Body of pancreas (tissue), 4 donors: ENCODE results near the gene SMIM5. TPM values are rescaled to one million over a fixed set of nuclear protein-coding genes. Genes with fewer than 3 reads are reported as not detected.

ENCODE experiments used
- ATAC-seq: fragments of 150-250 bp; one replicate; pipeline ENCODE4 v1.9.1; 2016
- DNase-seq, 4 donors: peaks; one replicate each; pipeline ENCODE4 v3.0.0-alpha.2; 2019
- H3K27ac ChIP-seq, 4 donors: fragments of 200-600 bp; sonication (generic); 1 replicate in 3 of 4; 2 replicates in 1 of 4; pipeline versions ENCODE4 v1.5.1 to v1.6.1; 2016 to 2019; ENCODE audit warnings: mild to moderate bottlenecking in 1 of 4, mixed read lengths in 1 of 4, moderate library complexity in 1 of 4
- H3K27me3 ChIP-seq, 2 donors: fragments of 200-600 bp; sonication (generic); one replicate each; pipeline ENCODE4 v1.6.0; 2016; ENCODE audit warnings: mild to moderate bottlenecking in 1 of 2
- H3K36me3 ChIP-seq, 2 donors: fragments of 200-600 bp; sonication (generic); replicated peaks in 1 of 2; 2 replicates each; pipeline ENCODE4 v1.5.1; 2016; ENCODE audit warnings: low read depth in 2 of 2; ENCODE audit not compliant: insufficient read depth in 1 of 2
- H3K4me1 ChIP-seq: fragments of 200-600 bp; sonication (generic); one replicate; pipeline ENCODE4 v1.6.0; 2016
- H3K4me3 ChIP-seq, 2 donors: fragments of 200-600 bp; sonication (generic); 1 replicate in 1 of 2; 2 replicates in 1 of 2; pipeline ENCODE4 v1.5.1; 2016 to 2019
- H3K9me3 ChIP-seq, 3 donors: fragments of 200-600 bp; sonication (generic); 1 replicate in 2 of 3; 2 replicates in 1 of 3; pipeline ENCODE4 v1.5.1; 2016
- CTCF ChIP-seq, 7 experiments: fragments of 450-650 bp in 4 of 7; fragments of 200-600 bp in 3 of 7; sonication (generic) in 3 of 7; IDR thresholded peaks; one replicate each; pipeline ENCODE4 v1.5.1; 2016 to 2019; ENCODE audit warnings: antibody characterized with exemption in 7 of 7
- POLR2A ChIP-seq, 3 donors: fragments of 450-650 bp; IDR thresholded peaks; one replicate each; pipeline ENCODE4 v1.6.1; 2016; ENCODE audit warnings: antibody characterized with exemption in 3 of 3, mild to moderate bottlenecking in 2 of 3
- WGBS, 2 donors: methylation state at CpG; one replicate each; pipeline ENCODE4 v1.1.5; 2017; 5-methylcytosine and 5-hydroxymethylcytosine counted together
- intact Hi-C: fragments of 100-400 bp; cut with DNase I; formaldehyde crosslinking; loops from one replicate; pipeline ENCODE4 v1.15.1; 2023
- total RNA-seq, 2 donors: library from RNA; depleted of rRNA; stranded (reverse); fragments of >200 nt; gene quantifications; one replicate each; pipeline ENCODE4 v1.1.0, GENCODE V29; 2016

SMIM5 gene
- total RNA-seq, 2 donors from 2014 or later, result 3.3 to 5.2 TPM

GRCh38 chr17:75595284-75595919, 37.8 kb upstream of the SMIM5 start:
- no peak for ATAC-seq
- intact Hi-C loops, result no loop called here
- Histone ChIP-seq H3K27me3 (no peaks in the 10 kb centered on the region), H3K9me3 (no peaks in the 10 kb centered on the region), H3K4me3 (no peak overlapping the region), H3K4me1 (no peaks in the 10 kb centered on the region), H3K36me3 (no peaks in the 10 kb centered on the region), H3K27ac (no peak overlapping the region)
- TF ChIP-seq CTCF (IDR thresholded peaks at IDR 0.05) (no peak), POLR2A (IDR thresholded peaks at IDR 0.05) (no peak)
- no peak for DNase-seq
- 70 to 74% methylated on average over 12 of the region's 13 CpGs for WGBS, 2 donors

GRCh38 chr17:75595920-75596313, 37.3 kb upstream of the SMIM5 start:
- Histone ChIP-seq H3K9me3 (no peaks in the 10 kb centered on the region), H3K4me1 (peaks cover 2% of the 10 kb centered on the region), H3K27me3 (no peaks in the 10 kb centered on the region), H3K27ac (no peak overlapping the region), H3K4me3 (no peak overlapping the region), H3K36me3 (no peaks in the 10 kb centered on the region)
- 77 to 89% methylated on average over 3 to 6 of the region's 6 CpGs for WGBS, 2 donors
- intact Hi-C loops, result no loop called here
- no peak for TF ChIP-seq POLR2A (IDR thresholded peaks at IDR 0.05)
- no peak for TF ChIP-seq CTCF (IDR thresholded peaks at IDR 0.05)
- ATAC-seq, result no peak
- no peak for DNase-seq

GRCh38 chr17:75596320-75597087, 36.7 kb upstream of the SMIM5 start:
- DNase-seq, result no peak
- intact Hi-C loops, result no loop called here

GRCh38 chr17:75601057-75601987, 31.9 kb upstream of the SMIM5 start:
- no peak overlapping the region for H3K27ac ChIP-seq
- no peaks in the 10 kb centered on the region for H3K36me3 ChIP-seq
- ATAC-seq, result peak; percentile 70
- H3K27me3 ChIP-seq, result no peaks in the 10 kb centered on the region
- no peak overlapping the region for H3K4me3 ChIP-seq
- TF ChIP-seq POLR2A (IDR thresholded peaks at IDR 0.05) (no peak), CTCF (IDR thresholded peaks at IDR 0.05) (peak; percentile 38 to 77 (median 67))
- peak; percentile 64 to 75 (median 69) for DNase-seq
- intact Hi-C loops, result no loop called here
- H3K9me3 ChIP-seq, result no peaks in the 10 kb centered on the region
- peaks cover 3% of the 10 kb centered on the region for H3K4me1 ChIP-seq
- 54 to 64% methylated on average over 19 to 28 of the region's 28 CpGs for WGBS, 2 donors

More at GRCh38 chr17:75596320-75597087, 36.7 kb upstream of the SMIM5 start:
- Histone ChIP-seq H3K9me3 (no peaks in the 10 kb centered on the region), H3K4me3 (no peak overlapping the region), H3K27me3 (no peaks in the 10 kb centered on the region), H3K4me1 (peaks cover 3% of the 10 kb centered on the region), H3K27ac (no peak overlapping the region), H3K36me3 (no peaks in the 10 kb centered on the region)
- 84 to 94% methylated on average over 8 to 14 of the region's 17 CpGs for WGBS, 2 donors
- TF ChIP-seq POLR2A (IDR thresholded peaks at IDR 0.05), result no peak
- TF ChIP-seq CTCF (IDR thresholded peaks at IDR 0.05), result no peak
- ATAC-seq, result no peak
